ENCODE results near the gene PDZD4. TPM values are rescaled to one million over a fixed set of nuclear protein-coding genes. Genes with fewer than 3 reads are reported as not detected.

The PDZD4 gene
- total RNA-seq, 1 experiment from 2014 or later: 1.8 TPM

GRCh38 chrX:153775293-153776119 is 54.8 kb downstream of the PDZD4 start:
- H3K4me3 ChIP-seq (ENCODE audit: low read depth, low read length): no peak overlapping the region
- H3K27me3 ChIP-seq (replicated peaks; ENCODE audit: control insufficient read depth, insufficient read depth, low read length): no peaks in the 10 kb centered on the region
- ChIA-PET CTCF (no interaction called here), POLR2A (no interaction called here)
- no peak overlapping the region for H3K4me3 Mint-ChIP-seq (ENCODE audit: unreplicated experiment)
- intact Hi-C loops (cut with micrococcal nuclease; ENCODE audit: unreplicated experiment): no loop called here
- no peaks in the 10 kb centered on the region for H3K36me3 ChIP-seq (ENCODE audit: control insufficient read depth, insufficient read depth, low read length)
- no TSS peak for BruUV-seq (replicated peaks)
- DNase-seq: no peak
- H3K27me3 Mint-ChIP-seq (ENCODE audit: insufficient read depth, unreplicated experiment): no peaks in the 10 kb centered on the region
- H3K36me3 Mint-ChIP-seq (ENCODE audit: insufficient read depth, unreplicated experiment): peaks cover 6% of the 10 kb centered on the region
- no peaks in the 10 kb centered on the region for H3K9me3 ChIP-seq
- no peaks in the 10 kb centered on the region for H3K4me1 ChIP-seq
- no peaks in the 10 kb centered on the region for H3K4me1 Mint-ChIP-seq (ENCODE audit: low read depth, unreplicated experiment)
- TF ChIP-seq, protein P1, sequence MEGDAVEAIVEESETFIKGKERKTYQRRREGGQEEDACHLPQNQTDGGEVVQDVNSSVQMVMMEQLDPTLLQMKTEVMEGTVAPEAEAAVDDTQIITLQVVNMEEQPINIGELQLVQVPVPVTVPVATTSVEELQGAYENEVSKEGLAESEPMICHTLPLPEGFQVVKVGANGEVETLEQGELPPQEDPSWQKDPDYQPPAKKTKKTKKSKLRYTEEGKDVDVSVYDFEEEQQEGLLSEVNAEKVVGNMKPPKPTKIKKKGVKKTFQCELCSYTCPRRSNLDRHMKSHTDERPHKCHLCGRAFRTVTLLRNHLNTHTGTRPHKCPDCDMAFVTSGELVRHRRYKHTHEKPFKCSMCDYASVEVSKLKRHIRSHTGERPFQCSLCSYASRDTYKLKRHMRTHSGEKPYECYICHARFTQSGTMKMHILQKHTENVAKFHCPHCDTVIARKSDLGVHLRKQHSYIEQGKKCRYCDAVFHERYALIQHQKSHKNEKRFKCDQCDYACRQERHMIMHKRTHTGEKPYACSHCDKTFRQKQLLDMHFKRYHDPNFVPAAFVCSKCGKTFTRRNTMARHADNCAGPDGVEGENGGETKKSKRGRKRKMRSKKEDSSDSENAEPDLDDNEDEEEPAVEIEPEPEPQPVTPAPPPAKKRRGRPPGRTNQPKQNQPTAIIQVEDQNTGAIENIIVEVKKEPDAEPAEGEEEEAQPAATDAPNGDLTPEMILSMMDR (IDR thresholded peaks at IDR 0.05; ENCODE audit: insufficient read depth in 1 of 2, low read depth in 1 of 2, low read length in 1 of 2, severe bottlenecking in 1 of 2, unreplicated experiment in 1 of 2): no peak
- H3K9me3 Mint-ChIP-seq (ENCODE audit: unreplicated experiment): no peaks in the 10 kb centered on the region
- H3K27ac Mint-ChIP-seq (ENCODE audit: unreplicated experiment): no peak overlapping the region

GRCh38 chrX:153774576-153775292 is 55.6 kb downstream of the PDZD4 start:
- H3K4me3 Mint-ChIP-seq (ENCODE audit: unreplicated experiment): no peak overlapping the region

More at GRCh38 chrX:153774576-153775292, 55.6 kb downstream of the PDZD4 start:
- H3K9me3 ChIP-seq: no peaks in the 10 kb centered on the region
- DNase-seq: no peak
- no peak overlapping the region for H3K27ac Mint-ChIP-seq (ENCODE audit: unreplicated experiment)
- no peaks in the 10 kb centered on the region for H3K27me3 Mint-ChIP-seq (ENCODE audit: insufficient read depth, unreplicated experiment)
- H3K36me3 Mint-ChIP-seq (ENCODE audit: insufficient read depth, unreplicated experiment): peaks cover 2% of the 10 kb centered on the region
- H3K4me1 ChIP-seq: no peaks in the 10 kb centered on the region
- TF ChIP-seq, protein P1 (IDR thresholded peaks at IDR 0.05; ENCODE audit: insufficient read depth in 1 of 2, low read depth in 1 of 2, low read length in 1 of 2, severe bottlenecking in 1 of 2, unreplicated experiment in 1 of 2): no peak
- no peaks in the 10 kb centered on the region for H3K4me1 Mint-ChIP-seq (ENCODE audit: low read depth, unreplicated experiment)
- ChIA-PET POLR2A (no interaction called here), CTCF (no interaction called here)
- BruUV-seq (replicated peaks): no TSS peak
- H3K36me3 ChIP-seq (ENCODE audit: control insufficient read depth, insufficient read depth, low read length): no peaks in the 10 kb centered on the region
- intact Hi-C loops (cut with micrococcal nuclease; ENCODE audit: unreplicated experiment): no loop called here
- no peaks in the 10 kb centered on the region for H3K27me3 ChIP-seq (replicated peaks; ENCODE audit: control insufficient read depth, insufficient read depth, low read length)
- H3K4me3 ChIP-seq (ENCODE audit: low read depth, low read length): no peak overlapping the region
- no peaks in the 10 kb centered on the region for H3K9me3 Mint-ChIP-seq (ENCODE audit: unreplicated experiment)

All from Caco-2 (cell line).